GM19328 (cell line): Measurements from ENCODE around the gene TMEM52B.
A peak's percentile ranks its signal among the peaks of the same experiment; 100 is the strongest.

Source experiments
- ATAC-seq: cut with Tn5 transposase; IDR thresholded peaks from one replicate; pipeline ENCODE4 v1.9.1; 2021; ENCODE audit warnings: mild to moderate bottlenecking, moderate library complexity; ENCODE audit not compliant: unreplicated experiment

The TMEM52B gene

DNA sequence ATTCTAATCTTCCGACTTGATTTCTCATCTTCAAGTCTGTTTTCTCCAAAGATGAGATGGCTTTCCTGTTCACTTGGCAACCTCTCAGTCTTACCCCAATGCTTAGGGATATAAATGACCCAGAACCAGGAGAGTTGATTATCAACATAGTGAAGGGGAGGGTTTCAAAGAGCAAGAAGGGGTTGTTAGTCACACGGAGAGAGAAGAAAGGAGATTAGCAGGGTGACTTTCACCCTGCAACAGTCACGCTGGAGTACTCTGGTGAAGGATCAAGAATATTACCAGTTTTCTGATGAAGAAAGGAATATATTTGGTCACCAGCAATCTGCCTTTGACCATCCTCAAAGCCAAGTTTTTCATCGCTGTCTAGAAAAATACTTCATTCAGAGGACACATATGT lies at the start of gene TMEM52B:
TSS of gene TMEM52B (plus strand) at position 212 of the 400 bp plus-strand sequence. CDS start 543 bp downstream, outside the sequence.
- no peak for ATAC-seq

DNA sequence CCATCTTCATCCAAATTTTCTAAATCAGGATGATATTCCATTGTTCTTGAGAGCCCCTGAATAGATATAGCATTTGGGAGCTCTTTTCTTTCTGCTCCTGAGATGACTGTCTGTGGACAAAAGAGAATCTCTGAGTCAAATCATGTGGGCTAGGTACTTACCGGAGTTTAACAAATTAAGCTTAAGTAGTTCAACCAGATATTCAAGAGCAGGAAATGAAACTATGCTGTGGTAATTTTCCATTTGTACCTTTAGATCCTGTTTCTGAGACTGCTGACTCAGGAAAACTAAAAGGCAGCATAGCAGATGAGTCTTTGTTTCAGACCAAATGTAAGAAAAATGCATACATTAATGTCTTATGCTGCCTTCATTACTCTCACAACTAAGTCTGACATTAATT lies 48.8 kb upstream of the TMEM52B start, which contains the start of gene CLEC7A:
TSS of gene CLEC7A (minus strand) at position 158 of the 400 bp plus-strand sequence. CDS start at position 41, 117 bp downstream.
- peak; percentile 77 for ATAC-seq

DNA sequence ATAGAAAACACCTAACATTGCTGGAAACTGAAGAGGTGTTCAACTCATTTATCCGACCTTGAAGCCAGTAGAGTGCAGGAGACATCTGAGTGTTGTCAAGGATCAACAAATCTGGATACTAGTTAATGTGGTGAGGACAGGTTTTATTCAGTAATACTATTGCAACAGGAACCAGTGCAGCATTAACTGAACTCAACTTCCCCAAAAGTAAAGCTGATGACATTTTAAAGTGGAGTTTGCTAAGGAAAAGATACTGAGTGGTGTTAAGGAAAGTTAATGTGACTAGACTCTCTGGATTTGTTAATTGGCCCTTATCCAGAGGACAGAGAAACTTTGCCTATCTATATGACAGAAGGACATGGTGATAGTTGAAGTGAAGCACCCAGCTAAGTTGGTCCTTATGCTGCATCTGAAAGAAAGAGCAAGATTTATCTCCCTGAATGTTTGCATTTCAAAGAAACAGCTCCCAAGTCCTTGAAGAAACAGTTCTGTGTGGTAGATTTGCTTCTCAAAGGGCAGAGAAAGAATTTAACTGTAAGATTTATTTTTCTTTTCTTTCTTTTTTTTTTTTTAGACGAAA lies 47.6 kb upstream of the TMEM52B start:
- ATAC-seq = no peak

DNA sequence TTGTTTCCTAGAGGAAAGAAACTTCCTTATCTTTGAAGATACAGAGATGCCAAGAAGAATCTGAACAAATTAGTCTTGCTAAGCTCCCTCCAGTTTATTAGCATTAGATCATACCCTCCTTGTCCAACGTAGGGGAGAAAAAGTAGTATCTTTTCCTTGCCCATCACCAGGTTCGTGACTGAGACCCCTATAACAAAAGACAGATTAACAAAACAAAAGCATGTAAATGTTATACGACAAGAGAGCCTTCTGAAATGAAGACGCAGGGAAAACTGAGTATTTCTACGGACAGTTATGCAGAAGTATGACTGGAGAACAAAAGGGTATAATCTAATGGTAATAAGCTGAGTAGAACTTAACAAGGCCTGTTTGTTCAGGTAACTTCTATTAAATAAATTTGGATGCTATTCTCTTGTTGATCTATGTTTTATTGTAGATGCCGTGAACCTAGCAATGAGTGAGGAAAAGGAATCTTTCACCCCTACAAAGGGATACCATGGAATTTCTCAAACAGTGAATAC lies 45.9 kb upstream of the TMEM52B start:
- no peak for ATAC-seq

DNA sequence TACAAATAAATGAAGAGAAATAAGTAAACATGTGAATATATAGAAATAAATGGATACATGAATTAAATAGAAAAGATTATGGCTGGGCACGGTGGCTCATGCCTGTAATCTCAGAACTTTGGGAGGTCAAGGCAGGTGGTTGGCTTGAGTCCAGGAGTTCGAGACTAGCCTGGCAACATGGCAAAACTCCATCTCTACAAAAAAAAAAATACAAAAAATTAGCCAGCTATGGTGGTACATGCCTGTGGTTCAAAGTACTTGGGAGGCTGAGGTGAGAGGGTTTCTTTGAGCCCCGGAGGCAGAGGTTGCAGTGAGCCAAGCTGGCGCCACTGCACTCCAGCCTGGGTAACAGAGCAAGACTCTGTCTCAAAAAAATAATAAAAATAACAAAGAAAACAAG lies 43.7 kb upstream of the TMEM52B start:
- no peak for ATAC-seq

DNA sequence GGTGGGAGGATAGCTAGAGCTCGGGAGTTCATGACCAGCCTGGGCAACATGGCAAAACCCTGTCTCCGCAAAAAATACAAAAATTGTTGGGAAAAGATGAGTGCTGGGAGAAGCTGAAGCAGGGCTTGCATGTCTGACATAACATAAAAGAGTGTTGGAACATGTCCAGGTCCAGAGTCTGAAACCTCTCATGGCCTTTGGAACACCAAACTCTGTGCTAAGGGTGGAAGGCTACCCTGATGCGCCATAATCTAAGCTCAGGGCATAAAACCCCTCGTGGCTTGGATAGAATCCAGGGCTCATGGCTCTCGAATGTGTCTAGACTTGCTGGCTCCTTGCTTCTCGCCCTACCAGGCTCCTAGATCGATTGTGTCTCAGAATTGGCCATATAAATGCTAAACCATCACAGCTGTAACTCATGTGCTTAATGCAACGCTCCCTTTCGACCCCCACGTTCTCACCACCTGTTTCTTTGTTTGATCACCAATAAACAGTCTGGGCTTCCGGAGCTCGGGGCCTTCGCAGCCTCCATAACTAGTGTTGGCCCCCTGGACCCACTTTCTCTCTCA lies 42.1 kb upstream of the TMEM52B start:
- no peak for ATAC-seq

DNA sequence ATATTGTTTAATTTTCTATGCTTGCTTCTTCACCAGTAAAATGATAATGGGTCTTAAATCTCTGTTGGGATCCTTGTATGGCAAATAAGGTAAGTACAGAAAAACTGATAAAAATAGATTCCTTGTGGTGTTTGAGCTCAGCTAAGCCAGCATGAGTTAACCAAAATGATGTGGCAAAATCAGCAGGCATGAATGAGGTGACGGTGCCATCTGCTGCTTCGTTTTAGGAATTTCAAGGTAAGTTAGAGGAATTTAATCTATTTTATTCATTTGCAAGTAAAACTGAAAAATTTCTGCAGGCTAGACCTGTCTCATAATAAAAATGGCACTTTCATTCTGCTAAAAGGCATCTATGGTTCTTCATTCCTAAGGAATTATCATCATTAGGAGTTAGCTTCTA lies 38.8 kb upstream of the TMEM52B start:
- no peak for ATAC-seq

DNA sequence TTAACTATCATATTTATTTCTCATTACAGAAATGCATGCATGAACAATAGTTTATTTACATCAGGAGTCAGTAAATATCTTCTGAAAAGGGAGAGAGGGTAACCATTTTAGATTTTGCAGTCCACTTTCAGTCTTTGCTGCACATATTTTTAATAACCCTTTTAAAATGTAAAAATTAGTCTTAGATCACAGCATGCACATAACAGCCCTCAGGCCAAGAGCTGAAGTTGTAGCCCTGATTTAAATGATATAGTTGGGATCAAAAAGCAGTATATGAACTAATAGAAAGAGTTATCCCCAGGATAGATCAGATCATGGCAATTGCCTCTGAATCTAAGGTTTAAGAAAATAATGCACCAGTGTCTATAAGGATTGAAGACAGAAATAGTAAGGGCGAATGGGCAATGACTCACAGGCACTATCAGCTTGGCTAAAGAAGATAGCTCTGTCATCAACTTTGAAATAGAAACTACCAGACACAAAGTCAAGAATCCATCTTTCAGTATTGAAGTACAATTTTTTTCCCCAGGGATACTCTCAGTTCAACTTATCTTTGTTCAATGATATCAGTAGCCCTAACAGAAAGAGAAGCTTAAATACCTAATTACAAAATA lies 35.7 kb upstream of the TMEM52B start:
- ATAC-seq = no peak

DNA sequence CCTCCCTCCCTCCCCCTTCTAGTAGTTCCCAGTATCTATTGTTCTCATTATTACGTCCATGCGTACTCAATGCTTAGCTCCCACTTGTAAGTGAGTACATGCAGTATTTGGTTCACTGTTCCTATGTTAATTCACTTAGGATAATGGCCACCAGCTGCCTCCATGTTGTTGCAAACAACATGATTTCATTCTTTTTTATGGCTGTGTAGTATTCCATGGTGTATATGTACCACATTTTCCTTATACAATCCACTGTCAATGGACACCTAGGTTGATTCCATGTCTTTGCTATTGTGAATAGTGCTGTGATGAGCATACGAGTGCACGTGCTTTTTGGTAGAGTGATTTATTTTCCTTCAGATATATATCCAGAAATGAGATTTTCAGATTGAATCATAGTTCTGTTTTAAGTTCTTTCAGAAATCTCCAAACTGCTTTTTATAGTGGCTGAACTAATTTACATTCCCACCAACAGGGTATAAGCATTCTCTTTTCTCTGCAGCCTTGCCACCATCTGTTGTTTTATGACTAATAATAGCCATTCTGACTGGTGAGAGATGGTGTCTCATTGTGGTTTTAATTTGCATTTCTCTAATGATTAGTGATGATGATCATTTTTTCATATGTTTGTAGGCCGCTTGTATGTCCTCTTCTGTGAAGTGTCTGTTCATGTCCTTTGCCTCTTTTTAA lies 31.0 kb upstream of the TMEM52B start:
- ATAC-seq = peak; percentile 67

DNA sequence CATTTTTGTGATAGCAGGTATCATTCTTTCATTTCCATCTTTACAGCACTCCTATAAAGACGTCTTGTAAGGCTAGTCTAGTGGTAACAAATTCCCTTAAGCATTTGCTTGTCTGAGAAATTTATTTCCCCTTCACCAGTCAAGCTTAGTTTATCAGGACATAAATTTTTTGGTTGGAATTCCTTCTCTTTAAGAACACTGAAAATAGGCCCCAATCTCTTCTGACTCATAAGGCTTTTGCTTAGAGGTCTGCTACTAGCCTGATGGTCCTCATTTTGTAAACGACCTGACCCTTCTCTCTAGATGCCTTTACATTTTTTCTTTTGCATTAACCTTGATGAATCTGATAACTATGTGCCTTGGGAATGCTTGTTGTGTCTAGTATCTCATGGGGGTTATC lies 27.2 kb upstream of the TMEM52B start:
- ATAC-seq = no peak

DNA sequence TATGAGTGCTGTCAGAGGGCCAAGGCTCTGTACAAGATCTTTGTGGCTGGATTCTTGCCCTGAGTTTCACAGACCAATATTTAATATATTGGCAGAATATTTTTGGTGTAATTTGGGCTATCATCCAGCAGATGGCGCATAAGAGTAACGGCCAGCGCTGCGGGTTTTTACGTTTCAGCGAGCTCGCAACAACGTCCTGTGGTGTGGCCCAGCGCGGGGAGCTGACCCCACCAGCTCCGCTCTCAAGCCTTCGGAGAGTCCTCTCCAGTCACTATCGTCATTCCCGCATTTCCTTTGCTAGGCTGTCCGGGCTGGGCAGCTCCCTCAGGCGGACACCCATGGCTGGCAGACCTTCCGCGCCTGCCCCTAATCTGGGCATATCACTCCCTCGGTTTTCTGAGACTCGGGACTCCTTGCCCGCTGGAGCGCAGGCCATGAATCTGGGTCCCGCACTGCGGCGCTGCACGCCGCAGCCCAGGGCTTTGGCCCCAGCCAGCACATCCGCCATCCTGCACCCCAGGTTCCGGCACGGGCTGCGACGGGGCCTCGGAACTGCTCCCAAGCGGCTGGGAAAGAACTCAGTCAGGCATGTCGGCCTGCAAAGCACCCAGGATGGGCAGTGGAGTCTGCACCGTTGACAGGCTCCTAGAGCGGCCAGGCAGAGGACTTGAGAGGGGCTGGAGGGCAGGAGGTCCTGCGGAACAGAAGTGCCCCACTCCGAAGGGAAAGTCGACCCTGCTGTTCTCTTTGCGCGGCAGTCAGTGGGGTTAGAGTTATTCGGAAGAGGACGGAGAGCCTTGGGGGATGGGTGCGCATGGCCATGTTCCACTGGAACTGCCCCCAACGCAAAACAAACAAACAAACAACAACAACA lies 25.3 kb upstream of the TMEM52B start:
- ATAC-seq = no peak

DNA sequence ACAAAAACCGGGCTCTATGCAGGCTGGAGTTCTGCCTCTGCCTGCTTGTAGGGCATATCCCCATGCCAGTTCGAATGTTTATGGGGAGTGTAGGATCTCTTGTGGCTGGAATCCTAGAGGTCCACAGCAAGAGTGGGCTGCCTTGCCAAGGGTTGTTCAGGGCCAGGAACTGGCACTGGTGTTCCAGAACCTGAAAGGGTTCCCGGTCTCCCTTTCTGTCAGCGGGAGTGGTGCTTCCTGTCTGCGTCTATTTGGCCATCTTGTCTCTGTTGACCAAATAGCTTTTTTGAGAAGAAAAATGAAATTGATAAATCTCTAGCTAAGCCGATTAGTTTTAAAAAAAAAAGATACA lies 24.7 kb upstream of the TMEM52B start:
- no peak for ATAC-seq

DNA sequence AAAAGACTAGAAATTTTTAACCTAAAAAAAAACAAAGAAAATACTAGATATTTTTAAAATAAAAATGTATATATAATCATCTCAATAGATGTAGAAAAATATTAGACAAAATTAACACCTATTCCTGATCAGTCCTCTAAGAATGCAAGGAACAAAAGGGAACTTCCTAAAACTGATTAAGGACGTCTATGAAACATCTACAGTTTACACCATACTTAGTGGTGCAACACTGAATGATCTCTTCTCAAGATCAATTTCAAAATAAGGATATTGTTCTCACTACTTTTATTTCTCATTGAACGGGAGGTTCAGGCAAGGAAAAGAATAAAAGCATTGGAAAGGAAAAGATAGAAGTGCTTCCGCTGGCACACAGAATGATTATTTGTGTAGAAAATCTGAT lies 22.9 kb upstream of the TMEM52B start:
- ATAC-seq = no peak

DNA sequence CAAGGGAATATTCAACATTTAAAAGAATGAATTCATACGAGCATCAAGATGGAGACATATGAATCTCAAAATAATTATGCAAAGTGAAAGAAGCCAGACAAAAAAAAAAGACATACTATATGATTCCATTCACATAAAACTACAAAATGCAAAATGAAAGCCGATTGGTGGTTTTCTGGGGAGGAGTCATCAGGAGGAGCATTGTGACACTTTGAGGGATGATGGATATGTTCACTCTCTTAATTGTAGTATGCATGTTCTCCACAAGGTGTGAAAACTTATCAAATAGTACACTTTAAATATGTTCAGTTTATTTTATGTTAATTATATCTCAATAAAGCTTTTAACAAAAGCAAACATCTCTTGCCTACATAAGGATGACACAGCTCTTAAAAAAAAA lies 20.4 kb upstream of the TMEM52B start:
- ATAC-seq = no peak

DNA sequence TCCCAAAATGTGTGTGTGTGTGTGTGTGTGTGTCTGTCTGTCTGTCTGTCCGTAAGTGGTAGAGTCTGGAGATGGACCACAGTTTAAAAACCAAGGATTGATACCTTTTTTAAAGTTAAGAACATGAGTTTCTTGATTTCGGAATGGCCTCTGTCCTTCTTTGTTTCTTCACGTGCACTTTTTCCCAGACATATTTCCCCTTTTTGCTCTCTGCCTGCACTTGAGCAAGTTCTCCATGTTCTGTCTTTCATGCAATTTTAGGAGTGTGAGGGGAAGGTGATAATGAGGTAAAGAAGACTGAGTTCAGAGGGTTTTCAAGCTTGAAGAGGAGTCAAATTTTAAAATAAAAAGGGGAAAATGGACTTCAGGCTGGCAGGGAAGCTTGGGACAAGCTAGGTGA lies 19.6 kb upstream of the TMEM52B start:
- no peak for ATAC-seq

DNA sequence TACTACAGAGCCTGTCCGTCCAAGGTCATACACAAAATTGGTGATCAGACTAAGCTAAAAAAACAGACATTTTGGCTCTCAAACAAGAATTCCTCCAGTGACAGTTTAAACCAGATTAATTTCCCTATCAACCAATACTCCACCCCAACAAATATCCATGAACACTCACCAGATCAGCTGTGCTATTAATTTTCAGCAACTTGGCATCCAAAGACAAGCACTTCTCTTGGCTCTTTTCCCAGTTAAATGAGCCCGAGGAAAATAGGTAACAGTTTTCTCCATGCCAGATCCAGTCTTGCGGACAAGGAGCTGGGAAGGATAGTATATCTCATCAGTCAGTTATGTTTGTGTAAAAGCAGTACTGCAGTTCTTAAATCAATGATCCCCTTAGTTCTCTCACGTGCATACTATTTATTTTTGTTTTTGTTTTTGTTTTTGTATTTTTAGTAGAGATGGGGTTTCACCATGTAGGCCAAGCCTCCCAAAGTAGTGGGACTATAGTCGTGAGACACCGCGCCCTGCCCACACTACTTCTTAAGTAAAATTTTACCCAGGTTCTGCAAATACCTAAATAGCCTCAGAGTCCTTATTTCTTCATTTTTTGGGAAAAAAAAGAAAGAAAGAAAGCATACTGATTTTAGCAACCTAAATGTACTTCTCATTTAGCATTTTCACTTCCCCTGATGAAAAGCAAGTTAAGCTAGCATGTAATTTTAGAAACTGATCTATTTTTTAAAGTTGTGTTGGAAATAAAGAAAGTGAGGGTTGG lies 18.0 kb upstream of the TMEM52B start:
- no peak for ATAC-seq

DNA sequence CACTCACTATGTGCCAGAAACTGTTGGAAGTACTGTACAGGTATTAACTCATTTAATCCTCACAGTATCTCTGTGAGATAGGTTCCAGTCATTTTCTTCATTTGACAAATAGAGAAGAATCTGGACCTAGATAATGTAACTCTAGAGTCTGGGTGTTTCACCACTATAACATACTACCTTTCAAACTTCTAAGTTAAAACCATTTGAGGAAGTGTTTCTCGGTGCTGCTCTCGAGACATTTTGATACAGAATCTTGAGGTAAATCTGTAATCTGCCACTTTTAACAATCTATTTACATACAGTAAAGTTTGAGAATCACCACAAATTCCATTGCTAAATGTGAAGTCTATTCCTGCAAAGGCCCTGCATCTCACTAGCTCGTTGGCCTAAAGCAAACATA lies 15.7 kb upstream of the TMEM52B start:
- no peak for ATAC-seq

DNA sequence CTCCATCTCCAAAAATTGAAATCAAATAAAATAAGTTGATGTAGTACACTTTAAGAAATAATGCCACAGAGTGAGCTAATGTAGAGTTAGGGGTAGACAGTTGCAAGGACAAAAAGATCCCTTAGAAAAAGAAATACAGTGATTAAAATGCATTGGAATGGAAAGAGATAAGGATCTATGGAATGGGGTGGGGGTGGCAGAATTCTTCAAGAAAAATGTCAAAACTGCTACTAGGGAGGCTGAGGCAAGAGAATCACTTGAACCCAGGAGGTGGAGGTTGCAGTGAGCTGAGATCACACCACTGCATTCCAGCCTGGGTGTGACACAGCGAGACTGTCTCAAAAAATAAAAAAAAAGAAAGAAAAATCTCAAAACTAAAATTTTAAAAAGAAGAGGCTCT lies 13.4 kb upstream of the TMEM52B start:
- no peak for ATAC-seq

DNA sequence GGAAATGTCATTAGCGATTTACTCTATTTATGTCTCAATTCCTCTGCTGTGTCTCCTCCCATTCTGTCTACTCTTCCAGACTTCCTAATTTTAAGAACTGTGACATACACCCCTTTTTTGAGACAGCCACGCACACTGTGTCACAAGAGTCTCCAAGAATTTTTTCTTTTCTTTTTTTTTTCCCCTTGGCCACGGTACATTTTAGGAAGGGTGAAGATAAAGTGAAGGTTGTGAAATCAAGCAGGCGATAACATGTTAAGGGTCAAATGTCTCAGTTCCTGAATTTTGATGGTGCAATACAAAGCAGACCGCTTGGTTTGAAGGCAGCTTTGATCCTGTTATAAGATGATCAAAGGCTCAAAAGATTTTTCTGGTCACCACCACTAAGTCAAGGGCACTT lies 11.2 kb upstream of the TMEM52B start:
- no peak for ATAC-seq

DNA sequence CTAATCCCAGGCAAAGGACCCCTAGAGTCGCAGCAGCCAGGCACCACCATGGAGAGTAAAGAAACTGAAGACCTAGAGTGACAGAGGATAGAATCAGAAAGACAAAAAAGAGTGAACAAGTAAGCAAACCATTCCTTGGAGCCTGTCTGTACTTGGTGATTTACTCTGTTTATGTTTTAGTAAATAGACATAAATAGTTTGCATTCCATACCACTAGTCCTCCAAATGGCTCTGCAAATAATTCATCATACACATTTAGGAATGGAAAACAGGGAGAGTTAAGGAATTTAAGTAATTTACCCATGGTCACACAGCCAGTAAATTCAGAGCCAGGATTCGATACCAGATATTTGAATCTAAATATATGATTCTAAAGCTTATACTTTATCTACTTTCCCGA lies 9.7 kb upstream of the TMEM52B start:
- ATAC-seq = no peak
